GM21423 (cell line): ENCODE results near the gene MAP7D1.
"Not testable (repeated sequence)": the region's sequence is repeated elsewhere in the genome, so short reads cannot be mapped to it uniquely, and the experiment has no call there.

Source experiments
- ATAC-seq: cut with Tn5 transposase; IDR thresholded peaks from one replicate; pipeline ENCODE4 v1.9.1; 2021; ENCODE audit warnings: mild to moderate bottlenecking, moderate library complexity; ENCODE audit not compliant: unreplicated experiment

The MAP7D1 gene

DNA sequence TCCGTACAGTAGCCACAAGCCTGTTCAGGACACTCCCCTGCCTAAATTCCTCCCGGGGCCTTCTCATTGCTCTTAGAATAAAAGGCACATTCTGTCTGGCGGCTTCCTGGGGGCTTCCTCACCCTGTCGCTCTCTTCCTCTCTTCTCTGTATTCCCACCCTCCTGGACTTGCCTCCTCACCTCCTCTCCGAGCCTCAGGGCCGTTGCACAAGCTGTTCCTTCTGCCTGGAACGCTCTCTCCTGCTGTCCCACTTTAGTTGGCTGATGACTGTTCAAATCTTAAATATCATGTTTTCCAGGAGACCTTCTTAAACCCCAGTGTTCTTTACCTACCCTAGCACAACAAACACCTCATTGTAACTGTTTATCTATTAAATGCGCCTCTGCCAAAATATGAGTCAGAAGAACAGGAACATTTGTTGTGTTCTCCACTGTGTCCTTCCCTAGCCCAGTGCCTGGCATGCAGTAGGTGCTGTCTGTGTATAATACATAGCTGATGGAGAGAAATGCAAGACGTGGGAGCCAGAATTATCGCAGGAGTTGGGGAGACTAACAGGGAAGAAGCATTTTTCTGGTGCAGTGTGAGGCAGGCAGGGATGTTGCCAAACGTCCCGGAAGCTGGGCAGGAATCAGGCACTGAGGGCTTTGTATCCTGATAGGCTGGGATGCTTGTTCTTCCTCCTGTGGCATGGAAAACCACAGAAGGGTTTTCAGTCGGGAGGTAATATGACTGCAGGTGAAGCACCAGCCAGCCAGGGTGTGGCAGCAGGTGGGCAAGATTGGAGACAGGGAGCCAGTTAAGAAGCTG, 44.2 kb downstream of the MAP7D1 start:
- ATAC-seq = no peak

DNA sequence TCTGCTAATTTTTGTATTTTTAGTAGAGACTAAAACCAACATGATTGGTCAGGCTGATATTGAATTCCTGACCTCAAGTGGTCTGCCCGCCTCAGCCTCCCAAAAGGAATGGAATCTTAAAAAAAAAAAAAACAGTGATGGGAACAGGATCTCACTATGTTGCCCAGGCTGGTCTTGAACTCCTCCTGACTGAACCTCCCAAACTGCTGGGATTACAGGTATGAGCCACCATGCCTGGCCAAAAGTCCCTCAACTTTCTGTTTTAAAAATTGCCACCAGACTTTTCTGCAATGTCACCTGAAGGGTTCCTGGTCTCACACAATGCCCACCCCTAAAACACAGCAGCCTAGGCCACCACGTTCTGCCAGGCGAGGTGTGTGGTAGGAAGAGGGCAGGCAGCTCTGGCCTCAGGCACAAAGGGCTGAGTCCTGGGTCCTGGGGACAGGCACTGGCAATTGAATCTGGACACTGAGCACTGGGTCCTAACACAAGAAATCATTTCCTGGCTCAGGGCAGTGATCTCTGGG, 47.1 kb downstream of the MAP7D1 start:
- ATAC-seq = no peak

DNA sequence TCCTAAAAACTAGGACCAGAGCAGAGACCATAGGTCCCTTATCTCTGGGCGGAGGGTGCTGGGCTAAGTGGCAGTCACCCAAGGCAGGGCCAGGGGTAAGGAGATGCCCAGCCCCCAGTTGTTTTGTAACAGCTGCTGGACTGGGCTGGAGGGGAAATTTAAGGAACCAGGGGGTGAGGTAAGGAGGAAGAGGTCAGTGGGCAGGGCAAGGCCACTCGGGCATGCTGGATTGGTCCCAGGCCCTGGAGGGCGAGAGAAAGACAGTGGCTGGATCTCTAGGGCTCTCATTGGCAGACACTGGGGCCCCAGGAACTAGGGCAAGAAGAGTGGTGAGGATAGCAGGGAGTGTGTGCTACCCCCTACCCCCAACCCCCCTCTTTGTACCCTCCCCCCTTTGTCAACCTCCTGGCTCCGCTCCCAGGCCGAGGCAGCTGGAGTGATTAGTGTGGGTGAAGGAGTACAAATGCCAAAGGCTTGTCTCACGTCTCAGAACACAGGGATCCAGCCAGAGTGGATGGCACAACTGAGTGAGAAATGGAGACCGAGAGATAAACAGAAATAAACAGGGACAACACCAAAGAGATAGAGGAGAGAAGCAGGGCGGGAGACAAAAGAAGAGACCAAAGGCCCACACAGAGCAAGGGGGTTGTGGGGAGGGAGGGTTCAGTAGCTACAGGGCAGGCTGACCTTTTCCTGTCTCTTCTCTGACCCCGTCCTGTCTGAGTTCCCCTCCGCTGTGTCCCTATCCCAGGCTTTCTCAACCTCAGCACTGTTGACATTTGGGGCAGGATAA, 47.8 kb downstream of the MAP7D1 start:
- ATAC-seq = no peak

DNA sequence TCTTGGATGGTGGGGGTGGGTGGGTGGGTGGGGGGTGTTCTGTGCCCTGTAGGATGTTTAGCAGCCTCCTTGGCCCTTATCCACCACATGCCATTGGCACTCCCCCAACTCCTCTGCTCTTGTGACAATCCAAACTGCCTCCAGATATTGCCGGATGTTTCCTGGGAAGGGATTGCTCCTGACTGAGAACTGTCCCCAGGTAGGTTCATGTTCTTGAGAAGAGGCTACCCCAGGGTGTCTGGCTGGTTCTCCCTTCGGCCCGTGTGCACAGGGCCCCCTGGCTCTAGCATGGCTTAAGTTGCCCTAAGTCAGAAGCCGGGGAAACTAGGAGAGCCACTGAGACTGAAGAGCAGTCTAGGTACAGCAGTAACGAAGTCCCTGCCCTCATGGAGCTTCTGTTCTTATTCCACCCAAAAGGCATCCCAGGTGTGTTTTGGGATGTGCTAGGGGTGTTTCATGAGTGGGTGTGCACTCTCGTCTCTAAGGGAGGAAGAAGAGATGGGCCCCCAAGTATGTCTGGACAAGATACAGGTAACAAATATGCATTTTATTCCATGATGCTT, 48.5 kb downstream of the MAP7D1 start:
- ATAC-seq = no peak

DNA sequence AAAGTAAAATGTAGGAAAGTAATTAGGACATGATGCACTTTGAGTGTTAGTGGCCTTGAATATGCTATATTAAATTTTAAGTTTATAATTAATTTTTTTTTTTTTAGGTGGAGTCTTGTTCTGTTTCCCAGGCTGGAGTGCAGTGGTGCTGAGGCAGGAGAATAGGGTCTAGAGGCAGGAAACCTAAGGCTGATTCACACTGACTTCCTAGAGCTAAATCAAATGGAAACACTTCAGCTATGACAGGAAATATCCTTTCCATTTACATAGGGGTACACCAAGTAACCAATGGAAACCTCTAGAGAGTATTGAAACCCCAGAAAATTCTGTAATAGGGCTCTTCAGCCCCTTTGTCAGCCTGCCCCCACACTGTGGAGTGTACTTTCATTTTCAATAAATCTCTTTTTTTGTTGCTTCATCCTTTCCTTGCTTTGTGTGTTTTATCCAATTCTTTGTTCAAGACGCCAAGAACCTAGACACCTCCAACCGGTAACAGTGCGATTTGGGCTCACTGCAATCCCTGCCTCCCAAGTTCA, 50.4 kb downstream of the MAP7D1 start:
- ATAC-seq = no peak

DNA sequence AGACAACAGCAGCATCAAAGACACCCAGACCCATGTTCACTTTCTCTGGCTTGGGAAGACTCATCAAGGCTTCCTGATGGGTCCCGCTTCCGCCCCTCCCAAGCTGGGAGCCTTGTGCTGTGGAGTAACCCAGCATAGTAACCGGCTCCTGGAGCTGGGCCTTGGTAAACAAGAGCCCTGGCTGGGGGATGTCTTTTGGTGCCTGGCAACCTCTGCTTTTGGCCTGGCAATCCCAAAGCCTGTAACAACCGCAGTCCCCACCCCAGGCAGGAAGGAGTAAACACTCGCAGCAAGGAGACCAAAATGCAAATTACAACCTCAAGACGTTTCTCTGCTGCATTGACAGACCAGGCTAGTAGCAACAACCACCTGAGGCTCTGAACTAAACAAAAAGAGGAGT, 51.4 kb downstream of the MAP7D1 start:
- no peak for ATAC-seq

DNA sequence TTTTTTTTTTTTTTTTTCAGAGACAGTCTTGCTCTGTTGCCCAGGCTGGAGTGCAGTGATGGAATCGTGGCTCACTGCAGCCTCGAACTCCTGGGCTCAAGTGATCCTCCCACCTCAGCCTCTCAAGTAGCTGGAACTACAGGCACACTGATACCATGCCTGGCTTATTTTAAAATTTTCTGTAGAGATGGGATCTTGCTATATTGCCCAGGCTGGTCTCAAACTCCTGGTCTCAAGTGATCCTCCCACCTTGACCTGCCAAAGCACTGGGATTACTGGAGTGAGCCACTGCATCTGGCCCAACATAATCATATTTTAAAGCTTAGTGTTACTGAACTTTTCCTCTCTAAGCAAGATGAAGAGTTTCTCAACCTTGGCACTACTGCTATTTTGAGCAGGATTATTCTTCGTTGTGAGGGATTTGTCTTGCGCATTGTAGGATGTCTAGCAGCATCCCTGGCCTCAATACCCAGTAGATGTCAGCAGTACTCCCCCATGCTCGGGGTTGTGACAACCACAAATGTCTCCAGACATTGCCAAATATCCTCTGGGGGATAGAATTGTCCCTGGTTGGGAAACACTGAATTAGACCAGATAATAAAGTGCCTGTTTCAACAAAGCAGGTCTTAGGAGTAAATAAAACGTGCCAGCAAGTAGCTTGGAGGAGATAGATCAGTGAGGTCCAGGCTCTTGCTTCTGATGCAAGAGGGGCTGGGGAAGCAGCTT, 53.2 kb downstream of the MAP7D1 start:
- no peak for ATAC-seq

DNA sequence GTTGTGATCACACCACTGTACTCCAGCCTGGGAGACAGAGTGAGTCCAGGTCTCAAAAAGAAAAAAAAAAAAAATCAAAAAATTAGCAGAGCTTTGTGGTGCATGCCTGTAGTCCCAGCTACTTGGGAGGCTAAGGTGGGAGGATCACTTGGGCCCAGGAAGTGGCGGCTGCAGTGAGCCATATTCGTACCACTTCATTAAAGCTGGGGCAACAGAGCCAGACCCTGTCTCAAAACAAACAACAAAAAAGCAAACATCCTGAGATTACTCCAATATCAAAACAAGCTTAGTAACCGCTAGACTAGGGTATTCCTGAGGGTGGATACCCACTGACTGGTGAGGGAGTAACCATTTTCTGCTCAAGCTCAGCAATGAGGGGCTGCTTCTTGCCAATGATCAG, 55.3 kb downstream of the MAP7D1 start:
- no peak for ATAC-seq

DNA sequence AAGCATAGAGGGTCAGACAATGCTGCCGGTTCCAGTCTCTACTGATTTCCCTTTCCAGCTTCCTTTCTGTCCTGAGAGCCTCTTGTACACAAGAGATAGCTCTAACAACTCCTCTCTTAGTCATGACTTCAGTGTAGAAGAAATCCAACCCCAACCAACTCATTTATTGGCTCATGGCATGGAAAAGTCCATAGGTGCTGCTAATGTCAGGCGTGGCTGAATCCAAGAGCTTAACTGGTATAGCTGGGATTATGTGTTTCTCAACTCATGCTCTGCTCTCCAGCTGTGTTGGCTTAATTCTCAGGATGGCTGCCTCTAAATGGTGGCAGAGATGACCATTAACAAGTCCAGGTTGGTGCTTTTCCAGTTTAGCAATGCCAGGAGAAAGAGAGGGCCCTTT, 55.9 kb downstream of the MAP7D1 start:
- no peak for ATAC-seq

DNA sequence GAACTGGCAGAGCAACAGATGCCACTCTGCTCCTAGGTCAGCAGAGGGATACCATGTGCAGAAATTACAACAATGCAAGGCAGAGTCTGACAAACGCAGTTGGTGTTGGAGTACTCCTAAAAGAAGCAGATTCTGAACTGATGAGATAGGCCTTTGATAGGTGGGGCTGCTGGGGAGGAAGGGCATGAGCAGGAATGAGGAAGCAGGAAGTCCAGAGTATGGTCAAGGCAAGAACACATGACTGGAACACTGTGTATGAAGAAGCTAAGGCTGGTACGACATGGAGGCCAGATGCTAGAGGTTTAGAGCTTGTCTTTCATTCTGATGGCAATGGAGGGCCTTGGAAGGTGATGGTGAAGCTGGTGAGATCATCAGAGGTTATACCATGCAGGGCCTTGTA, 56.8 kb downstream of the MAP7D1 start:
- ATAC-seq = no peak

DNA sequence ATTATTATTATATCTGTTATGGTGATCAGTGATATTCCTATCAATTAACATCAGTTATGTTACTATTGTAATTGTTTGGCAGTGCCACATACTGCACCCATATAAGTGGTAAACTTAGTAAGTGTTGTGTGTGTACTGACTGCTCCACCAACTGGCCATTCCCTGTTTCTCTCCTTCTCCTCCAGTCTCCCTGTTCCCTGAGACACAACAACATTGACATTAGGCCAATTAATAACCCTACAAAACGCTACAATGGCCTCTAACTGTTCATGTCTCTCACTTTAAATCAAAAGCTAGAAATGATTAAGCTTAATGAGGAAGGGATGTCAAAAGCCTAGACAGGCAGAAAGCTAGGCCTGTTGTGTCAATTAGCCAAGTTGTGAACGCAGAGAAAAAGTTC, 61.7 kb downstream of the MAP7D1 start:
- ATAC-seq = no peak

DNA sequence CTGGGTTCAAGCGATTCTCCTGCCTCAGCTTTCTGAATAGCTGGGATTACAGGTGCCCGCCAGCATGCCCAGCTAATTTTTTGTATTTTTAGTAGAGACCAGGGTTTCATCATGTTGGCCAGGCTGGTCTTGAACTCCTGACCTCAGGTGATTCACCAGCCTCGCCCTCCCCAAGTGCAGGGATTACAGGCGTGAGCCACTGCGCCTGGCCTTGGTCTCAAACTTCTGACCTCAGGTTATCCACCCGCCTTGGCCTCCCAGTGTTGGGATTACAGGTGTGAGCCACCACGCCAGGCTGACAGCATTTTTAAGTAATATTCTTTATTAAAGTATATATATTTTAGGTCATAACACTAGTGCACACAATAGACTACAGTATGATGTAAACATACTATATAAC, 65.9 kb downstream of the MAP7D1 start:
- ATAC-seq = not testable (repeated sequence)

DNA sequence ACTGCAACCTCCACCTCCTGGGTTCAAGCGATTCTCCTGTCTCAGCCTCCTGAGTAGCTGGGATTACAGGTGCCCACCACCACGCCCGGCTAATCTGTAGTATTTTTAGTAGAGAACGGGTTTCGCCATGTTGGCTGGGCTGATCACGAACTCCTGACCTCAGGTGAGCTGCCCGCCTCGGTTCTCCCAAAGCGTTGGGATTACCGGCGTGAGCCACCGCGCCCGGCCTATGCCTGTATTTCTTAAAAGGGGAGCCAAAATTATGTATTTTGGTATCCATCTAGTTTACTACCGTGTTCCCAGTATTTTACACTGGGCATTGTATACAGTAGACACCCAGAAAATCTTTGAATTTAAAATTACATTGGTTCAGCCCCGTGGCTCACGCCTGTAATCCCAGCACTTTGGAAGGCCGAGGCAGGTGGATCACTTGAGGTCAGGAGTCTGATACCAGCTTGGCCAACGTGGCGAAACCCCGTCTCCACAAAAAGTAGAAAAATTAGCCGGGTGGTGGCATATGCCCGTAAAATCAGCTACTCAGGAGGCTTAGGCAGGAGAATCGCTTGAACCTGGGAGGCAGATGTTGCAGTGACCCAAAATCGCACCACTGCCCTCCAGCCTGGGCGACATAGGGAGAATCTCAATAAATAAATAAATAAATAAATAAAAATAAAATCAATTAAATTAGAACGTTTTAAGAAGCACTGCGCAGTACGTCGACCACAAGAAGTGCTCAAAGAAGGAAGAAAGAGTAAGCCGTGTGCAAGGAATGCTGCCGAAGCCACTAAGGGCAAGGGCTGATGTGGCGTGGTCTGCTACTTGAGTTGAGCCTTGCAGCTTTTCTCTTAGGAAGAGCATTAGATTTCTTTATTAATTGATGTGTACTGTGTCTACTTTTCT, 66.8 kb downstream of the MAP7D1 start:
- ATAC-seq = no peak

DNA sequence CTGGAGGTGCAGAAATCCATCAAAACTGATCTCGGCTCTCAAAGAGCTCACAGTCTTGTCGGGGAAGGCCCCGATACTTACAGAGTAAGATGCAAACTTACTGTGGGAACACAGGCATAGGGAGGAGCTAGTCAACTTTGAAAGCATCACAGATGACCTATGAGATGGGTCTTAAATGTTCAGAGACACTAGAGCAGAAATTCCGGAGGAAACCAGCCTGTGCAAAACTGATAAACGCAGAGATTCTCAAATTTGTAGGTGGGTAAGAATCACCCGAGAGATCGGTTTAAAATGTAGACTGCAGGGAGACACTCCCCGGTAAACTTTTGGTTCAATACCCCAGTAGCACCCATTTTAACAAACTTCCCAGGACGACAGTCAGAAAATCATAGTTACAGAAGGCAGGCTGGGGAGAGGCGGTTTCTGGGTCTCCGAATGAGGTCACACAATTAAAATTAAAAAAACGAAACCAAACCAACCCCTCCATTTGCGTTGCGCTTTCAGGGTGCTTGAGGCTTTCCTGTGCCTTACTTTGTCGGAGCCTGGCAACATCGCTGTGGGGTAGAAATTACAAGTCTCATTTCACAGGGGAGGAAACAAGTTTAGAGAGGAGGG, 67.5 kb downstream of the MAP7D1 start:
- peak; percentile 23 for ATAC-seq

DNA sequence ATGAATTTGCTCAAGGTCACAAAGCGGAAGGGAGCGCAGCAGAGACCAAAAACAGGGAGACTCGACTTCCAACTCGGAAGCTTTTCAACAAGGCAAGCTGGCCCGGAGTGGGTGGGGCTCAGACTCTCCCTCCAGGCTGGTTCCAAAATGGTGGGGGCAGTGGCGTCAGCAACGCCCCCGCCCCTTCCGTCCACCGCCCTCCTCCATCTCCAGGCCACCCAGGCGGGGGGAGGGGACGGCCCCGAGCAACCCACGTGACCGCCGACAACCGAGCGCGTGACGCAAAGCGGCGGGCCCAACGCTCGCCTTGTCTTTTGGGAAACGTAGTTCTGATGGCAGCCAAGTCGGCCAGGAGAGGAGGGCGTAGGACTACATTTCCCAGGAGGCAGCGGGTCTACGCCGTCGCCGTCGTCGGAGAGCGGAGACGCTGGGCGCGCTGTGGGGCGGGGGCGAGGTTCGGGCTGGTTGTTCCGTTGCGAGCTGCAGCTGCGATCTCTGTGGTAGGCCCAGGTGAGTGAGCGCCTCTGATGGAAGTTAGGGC, 68.1 kb downstream of the MAP7D1 start, which contains the start of gene THRAP3:
THRAP3 (plus strand) TSS at position 448 of the 541 bp plus-strand sequence. CDS start 58,121 bp downstream, outside the sequence.
- ATAC-seq = peak; percentile 90

DNA sequence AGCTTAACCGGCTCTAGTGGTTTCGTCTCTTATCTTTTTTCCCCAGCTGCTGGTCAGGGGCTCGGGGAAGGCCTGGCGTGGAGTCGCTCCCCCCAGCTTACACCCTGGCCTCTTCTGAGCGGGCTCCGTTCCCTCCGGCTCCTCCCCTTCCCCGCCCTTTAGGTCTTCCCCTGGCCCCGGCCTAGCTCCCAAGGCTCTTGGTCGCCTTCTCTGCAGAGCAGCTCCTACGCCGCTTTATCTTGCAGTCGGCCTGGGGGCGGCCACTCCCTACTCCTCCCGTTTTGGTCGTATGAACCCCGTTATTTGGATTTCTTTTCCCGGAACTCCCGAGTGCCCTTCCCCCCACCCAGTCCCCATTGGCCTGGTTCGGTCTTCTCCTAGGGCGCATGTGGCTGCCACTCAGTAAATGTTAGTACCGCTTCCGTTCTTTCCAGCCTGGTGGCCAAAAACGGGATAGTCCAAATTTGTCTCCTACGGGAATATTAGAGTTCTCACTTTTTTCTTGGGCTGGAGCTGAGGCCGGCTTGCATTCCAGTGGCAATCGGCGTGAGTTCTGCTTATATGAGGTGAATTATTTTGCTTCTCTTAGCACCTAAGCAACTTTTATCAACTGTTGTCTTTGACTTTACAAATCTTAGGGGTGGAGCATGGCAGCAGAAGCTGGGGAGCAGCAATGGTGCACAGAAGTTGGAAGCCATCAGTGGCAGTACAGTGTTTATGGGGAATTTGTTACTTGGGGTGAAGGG, 68.8 kb downstream of the MAP7D1 start:
- peak; percentile 45 for ATAC-seq

DNA sequence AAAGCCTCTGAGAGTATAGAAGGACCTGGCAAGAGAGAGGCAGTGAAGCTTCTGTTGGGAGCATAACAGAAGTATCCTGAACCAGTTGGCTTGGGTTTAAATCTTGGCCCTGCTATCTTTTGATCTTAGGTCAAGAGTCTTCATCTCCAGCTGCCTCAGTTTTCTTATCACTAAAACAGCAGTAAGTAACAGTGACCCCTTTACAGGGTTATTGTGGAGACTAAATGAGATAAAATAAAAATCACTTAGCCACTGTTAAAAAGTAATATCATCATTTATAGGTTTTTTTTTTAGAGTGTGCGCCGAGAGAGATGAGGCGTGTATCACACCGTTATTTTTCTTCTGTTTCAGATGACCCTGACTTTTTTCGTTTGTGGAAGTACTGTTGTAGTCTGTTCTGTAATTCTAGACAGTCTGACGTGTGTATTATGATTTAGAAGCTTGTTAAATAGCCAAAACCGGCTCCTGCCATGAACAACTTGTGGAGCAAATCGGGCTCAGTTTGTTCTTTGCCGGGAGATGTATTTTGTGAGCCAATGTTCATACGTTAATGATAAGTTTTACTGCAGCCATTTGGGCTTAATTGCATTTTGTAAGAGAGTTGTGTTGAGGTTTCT, 69.4 kb downstream of the MAP7D1 start:
- no peak for ATAC-seq

DNA sequence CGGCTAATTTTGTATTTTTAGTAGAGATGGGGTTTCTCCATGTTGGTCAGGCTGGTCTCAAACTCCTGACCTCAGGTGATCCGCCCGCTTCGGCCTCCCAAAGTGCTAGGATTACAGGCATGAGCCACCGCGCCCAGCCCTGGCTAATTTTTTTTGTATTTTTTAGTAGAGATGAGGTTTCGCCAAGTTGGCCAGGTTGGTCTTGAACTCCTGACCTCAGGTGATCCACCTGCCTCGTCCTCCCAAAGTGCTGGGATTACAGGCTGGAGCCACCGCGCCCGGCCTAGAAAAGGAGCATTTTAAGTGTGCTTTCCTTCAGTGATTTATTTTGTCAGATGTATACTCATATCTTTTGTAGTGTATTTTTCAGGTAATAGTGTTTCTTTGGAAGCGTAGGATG, 74.3 kb downstream of the MAP7D1 start:
- ATAC-seq = not testable (repeated sequence)
